ENCODE measurements around the gene NDUFAF4. TPM values are rescaled to one million over a fixed set of nuclear protein-coding genes. Genes with fewer than 3 reads are reported as not detected.

NDUFAF4 gene
- total RNA-seq, 1 donor from 2014 or later: 38.6 TPM

- TF ChIP-seq CTCF (IDR thresholded peaks at IDR 0.05; ENCODE audit: insufficient read depth, low read depth, low read length): peak; percentile 53
- no peak for TF ChIP-seq EZH2 (IDR thresholded peaks at IDR 0.05; ENCODE audit: insufficient read depth, low read length)
- Histone ChIP-seq H2AFZ (ENCODE audit: low read depth, low read length) (no peak overlapping the region), H3K79me2 (ENCODE audit: insufficient read depth, low read length) (peaks cover 33% of the 10 kb centered on the region), H3K9ac (ENCODE audit: low read length) (peak overlapping the region; percentile 90), H3K36me3 (ENCODE audit: insufficient read depth, low read length) (peaks cover 6% of the 10 kb centered on the region), H3K4me2 (ENCODE audit: low read length) (peak overlapping the region; percentile 92), H3K27me3 (ENCODE audit: insufficient read depth, low read length) (no peaks in the 10 kb centered on the region), H3K4me3 (ENCODE audit: insufficient read depth, low read depth, low read length) (no peak overlapping the region), H3K27ac (ENCODE audit: low read depth, low read length) (no peak overlapping the region), H3K9me3 (ENCODE audit: insufficient read depth, low read depth, low read length) (no peaks in the 10 kb centered on the region), H4K20me1 (ENCODE audit: insufficient read depth, low read length) (no peaks in the 10 kb centered on the region), H3K4me1 (ENCODE audit: insufficient read depth, low read length) (peaks cover 3% of the 10 kb centered on the region)
- H3K4me3 Mint-ChIP-seq (ENCODE audit: unreplicated experiment): peak overlapping the region; percentile 89
- H3K9me3 Mint-ChIP-seq (ENCODE audit: unreplicated experiment): no peaks in the 10 kb centered on the region
- no peak for FAIRE-seq
- peak overlapping the region; percentile 88 for H3K27ac Mint-ChIP-seq (ENCODE audit: unreplicated experiment)
- DNase-seq (ENCODE audit: low read depth): peak; percentile 27
- H3K27me3 Mint-ChIP-seq (ENCODE audit: low read depth, unreplicated experiment): no peaks in the 10 kb centered on the region
- no peaks in the 10 kb centered on the region for H3K36me3 Mint-ChIP-seq (ENCODE audit: low read depth, unreplicated experiment)
- H3K4me1 Mint-ChIP-seq (ENCODE audit: low read depth, unreplicated experiment): peaks cover 10% of the 10 kb centered on the region
Observed at GRCh38 chr6:96899019-96899418, 1.3 kb upstream of the NDUFAF4 start.

GRCh38 chr6:96898241-96898851 is 655 bp upstream of the NDUFAF4 start:
- Mint-ChIP-seq H3K4me3 (ENCODE audit: unreplicated experiment) (peak overlapping the region; percentile 89), H3K27me3 (ENCODE audit: low read depth, unreplicated experiment) (no peaks in the 10 kb centered on the region), H3K9me3 (ENCODE audit: unreplicated experiment) (no peaks in the 10 kb centered on the region), H3K36me3 (ENCODE audit: low read depth, unreplicated experiment) (no peaks in the 10 kb centered on the region), H3K4me1 (ENCODE audit: low read depth, unreplicated experiment) (peaks cover 10% of the 10 kb centered on the region), H3K27ac (ENCODE audit: unreplicated experiment) (peak overlapping the region; percentile 88)
- peaks cover under 1% of the 10 kb centered on the region for H4K20me1 ChIP-seq (ENCODE audit: insufficient read depth, low read length)
- H3K79me2 ChIP-seq (ENCODE audit: insufficient read depth, low read length): peaks cover 35% of the 10 kb centered on the region
- peak overlapping the region; percentile 87 for H3K27ac ChIP-seq (ENCODE audit: low read depth, low read length)
- TF ChIP-seq CTCF (IDR thresholded peaks at IDR 0.05; ENCODE audit: insufficient read depth, low read depth, low read length) (no peak), EZH2 (IDR thresholded peaks at IDR 0.05; ENCODE audit: insufficient read depth, low read length) (no peak)
- no peak for FAIRE-seq
- H3K36me3 ChIP-seq (ENCODE audit: insufficient read depth, low read length): peaks cover 9% of the 10 kb centered on the region
- no peaks in the 10 kb centered on the region for H3K27me3 ChIP-seq (ENCODE audit: insufficient read depth, low read length)
- H3K9ac ChIP-seq (ENCODE audit: low read length): peak overlapping the region; percentile 90
- peak overlapping the region; percentile 92 for H3K4me2 ChIP-seq (ENCODE audit: low read length)
- H3K4me1 ChIP-seq (ENCODE audit: insufficient read depth, low read length): peaks cover 3% of the 10 kb centered on the region
- H2AFZ ChIP-seq (ENCODE audit: low read depth, low read length): peak overlapping the region; percentile 98
- H3K4me3 ChIP-seq (ENCODE audit: insufficient read depth, low read depth, low read length): peak overlapping the region; percentile 90
- no peaks in the 10 kb centered on the region for H3K9me3 ChIP-seq (ENCODE audit: insufficient read depth, low read depth, low read length)
- peak; percentile 12 for DNase-seq (ENCODE audit: low read depth)

- Histone ChIP-seq H3K9ac (ENCODE audit: low read length) (no peak overlapping the region), H3K27me3 (ENCODE audit: insufficient read depth, low read length) (no peaks in the 10 kb centered on the region), H2AFZ (ENCODE audit: low read depth, low read length) (no peak overlapping the region), H3K4me1 (ENCODE audit: insufficient read depth, low read length) (no peaks in the 10 kb centered on the region), H3K9me3 (ENCODE audit: insufficient read depth, low read depth, low read length) (no peaks in the 10 kb centered on the region), H3K27ac (ENCODE audit: low read depth, low read length) (no peak overlapping the region), H3K79me2 (ENCODE audit: insufficient read depth, low read length) (peaks cover 12% of the 10 kb centered on the region), H3K4me3 (ENCODE audit: insufficient read depth, low read depth, low read length) (no peak overlapping the region), H3K36me3 (ENCODE audit: insufficient read depth, low read length) (peaks cover 26% of the 10 kb centered on the region), H3K4me2 (ENCODE audit: low read length) (no peak overlapping the region), H4K20me1 (ENCODE audit: insufficient read depth, low read length) (peaks cover 15% of the 10 kb centered on the region)
- TF ChIP-seq EZH2 (IDR thresholded peaks at IDR 0.05; ENCODE audit: insufficient read depth, low read length): no peak
- no peak for TF ChIP-seq CTCF (IDR thresholded peaks at IDR 0.05; ENCODE audit: insufficient read depth, low read depth, low read length)
- Mint-ChIP-seq H3K27ac (ENCODE audit: unreplicated experiment) (no peak overlapping the region), H3K36me3 (ENCODE audit: low read depth, unreplicated experiment) (no peaks in the 10 kb centered on the region), H3K27me3 (ENCODE audit: low read depth, unreplicated experiment) (no peaks in the 10 kb centered on the region), H3K9me3 (ENCODE audit: unreplicated experiment) (no peaks in the 10 kb centered on the region), H3K4me3 (ENCODE audit: unreplicated experiment) (no peak overlapping the region), H3K4me1 (ENCODE audit: low read depth, unreplicated experiment) (no peaks in the 10 kb centered on the region)
- FAIRE-seq: no peak
- DNase-seq (ENCODE audit: low read depth): no peak
Observed at GRCh38 chr6:96889146-96889545, 8.5 kb downstream of the NDUFAF4 start.
